ENCODE measurements around the gene CAPN7.

Gene CAPN7

DNA sequence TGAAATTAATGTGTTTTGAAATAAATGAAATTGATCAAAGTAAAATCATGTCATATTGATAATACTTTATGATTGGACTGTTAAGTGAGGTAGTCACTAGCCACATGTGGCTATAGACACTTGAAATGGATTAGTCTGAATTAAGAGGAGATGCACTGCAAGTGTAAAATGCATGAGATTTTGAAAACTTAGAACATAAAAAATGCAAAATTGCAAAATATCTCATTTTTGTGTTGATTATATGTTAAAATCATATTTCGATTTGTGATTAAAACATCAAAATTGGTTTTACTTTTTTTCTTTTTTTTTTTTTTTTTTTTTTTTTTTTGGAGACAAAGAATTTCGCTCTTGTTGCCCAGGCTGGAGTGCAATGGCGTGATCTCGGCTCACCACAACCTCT, 23.2 kb downstream of the CAPN7 start:
- Histone ChIP-seq H3K9me3 (no peaks in the 10 kb centered on the region), H3K27me3 (no peaks in the 10 kb centered on the region), H3K4me3 (ENCODE audit: low read depth in 1 of 2, low read length in 1 of 2) (no peak overlapping the region), H3K36me3 (peaks cover 71% of the 10 kb centered on the region), H3K27ac (no peak overlapping the region), H3K4me1 (ENCODE audit: control insufficient read depth in 1 of 2, insufficient read depth in 1 of 2, low read depth in 1 of 2, low read length in 1 of 2) (no peaks in the 10 kb centered on the region)
- TF ChIP-seq, protein P1, sequence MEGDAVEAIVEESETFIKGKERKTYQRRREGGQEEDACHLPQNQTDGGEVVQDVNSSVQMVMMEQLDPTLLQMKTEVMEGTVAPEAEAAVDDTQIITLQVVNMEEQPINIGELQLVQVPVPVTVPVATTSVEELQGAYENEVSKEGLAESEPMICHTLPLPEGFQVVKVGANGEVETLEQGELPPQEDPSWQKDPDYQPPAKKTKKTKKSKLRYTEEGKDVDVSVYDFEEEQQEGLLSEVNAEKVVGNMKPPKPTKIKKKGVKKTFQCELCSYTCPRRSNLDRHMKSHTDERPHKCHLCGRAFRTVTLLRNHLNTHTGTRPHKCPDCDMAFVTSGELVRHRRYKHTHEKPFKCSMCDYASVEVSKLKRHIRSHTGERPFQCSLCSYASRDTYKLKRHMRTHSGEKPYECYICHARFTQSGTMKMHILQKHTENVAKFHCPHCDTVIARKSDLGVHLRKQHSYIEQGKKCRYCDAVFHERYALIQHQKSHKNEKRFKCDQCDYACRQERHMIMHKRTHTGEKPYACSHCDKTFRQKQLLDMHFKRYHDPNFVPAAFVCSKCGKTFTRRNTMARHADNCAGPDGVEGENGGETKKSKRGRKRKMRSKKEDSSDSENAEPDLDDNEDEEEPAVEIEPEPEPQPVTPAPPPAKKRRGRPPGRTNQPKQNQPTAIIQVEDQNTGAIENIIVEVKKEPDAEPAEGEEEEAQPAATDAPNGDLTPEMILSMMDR (IDR thresholded peaks at IDR 0.05): no peak

DNA sequence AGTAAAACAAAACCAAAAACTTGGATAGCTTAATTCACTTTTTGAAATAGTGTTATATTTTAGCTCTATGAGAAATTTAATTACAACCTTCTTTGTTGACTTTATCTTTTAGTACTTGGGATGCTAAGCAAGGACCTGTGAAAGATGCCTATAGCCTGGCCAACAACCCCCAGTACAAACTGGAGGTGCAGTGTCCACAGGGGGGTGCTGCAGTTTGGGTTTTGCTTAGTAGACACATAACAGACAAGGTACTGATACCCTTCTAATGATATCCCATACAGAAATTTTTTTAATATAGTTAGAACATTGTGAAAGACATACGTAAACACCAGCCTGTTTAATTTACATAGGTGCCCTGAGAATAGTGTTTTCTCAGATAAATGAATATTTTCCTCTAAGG, 35.3 kb downstream of the CAPN7 start:
- Histone ChIP-seq H3K36me3 (peaks cover 85% of the 10 kb centered on the region), H3K9me3 (no peaks in the 10 kb centered on the region), H3K4me1 (ENCODE audit: control insufficient read depth in 1 of 2, insufficient read depth in 1 of 2, low read depth in 1 of 2, low read length in 1 of 2) (no peaks in the 10 kb centered on the region), H3K27me3 (no peaks in the 10 kb centered on the region), H3K27ac (no peak overlapping the region), H3K4me3 (ENCODE audit: low read depth in 1 of 2, low read length in 1 of 2) (no peak overlapping the region)
- TF ChIP-seq, protein P1 (IDR thresholded peaks at IDR 0.05): no peak

DNA sequence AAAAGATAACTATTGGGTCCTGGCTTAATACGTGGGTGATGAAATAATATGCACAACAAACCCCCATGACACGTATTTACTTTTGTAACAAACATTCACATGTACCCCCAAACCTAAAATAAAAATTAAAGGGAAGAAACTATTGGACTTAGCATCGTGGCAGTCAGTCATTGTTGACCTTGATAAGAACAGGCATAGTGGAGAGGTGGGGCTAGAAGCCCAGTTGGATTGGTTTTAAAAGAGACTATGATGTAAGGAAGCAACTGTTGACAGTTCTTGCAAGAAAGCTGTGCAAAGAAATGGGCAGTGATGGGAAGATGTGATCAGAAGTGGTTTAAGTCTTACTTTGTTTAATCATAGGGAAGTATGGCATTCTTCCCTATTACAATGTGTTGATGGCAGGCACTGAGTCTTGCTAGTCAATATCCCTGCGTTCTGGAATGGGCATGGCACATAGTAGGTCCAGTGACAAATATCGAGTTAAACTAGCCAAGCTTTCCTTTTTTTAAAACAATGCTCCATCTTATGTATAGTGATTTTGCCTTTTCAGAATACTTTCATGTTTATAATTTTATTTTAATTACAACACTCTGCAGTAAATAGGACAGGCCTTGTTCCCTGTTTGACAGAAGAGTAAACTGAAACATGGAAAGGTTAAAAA, 37.9 kb downstream of the CAPN7 start:
- TF ChIP-seq, protein P1 (IDR thresholded peaks at IDR 0.05): no peak
- Histone ChIP-seq H3K4me1 (ENCODE audit: control insufficient read depth in 1 of 2, insufficient read depth in 1 of 2, low read depth in 1 of 2, low read length in 1 of 2) (no peaks in the 10 kb centered on the region), H3K36me3 (peaks cover 89% of the 10 kb centered on the region), H3K4me3 (ENCODE audit: low read depth in 1 of 2, low read length in 1 of 2) (no peak overlapping the region), H3K27ac (no peak overlapping the region), H3K9me3 (no peaks in the 10 kb centered on the region), H3K27me3 (no peaks in the 10 kb centered on the region)

DNA sequence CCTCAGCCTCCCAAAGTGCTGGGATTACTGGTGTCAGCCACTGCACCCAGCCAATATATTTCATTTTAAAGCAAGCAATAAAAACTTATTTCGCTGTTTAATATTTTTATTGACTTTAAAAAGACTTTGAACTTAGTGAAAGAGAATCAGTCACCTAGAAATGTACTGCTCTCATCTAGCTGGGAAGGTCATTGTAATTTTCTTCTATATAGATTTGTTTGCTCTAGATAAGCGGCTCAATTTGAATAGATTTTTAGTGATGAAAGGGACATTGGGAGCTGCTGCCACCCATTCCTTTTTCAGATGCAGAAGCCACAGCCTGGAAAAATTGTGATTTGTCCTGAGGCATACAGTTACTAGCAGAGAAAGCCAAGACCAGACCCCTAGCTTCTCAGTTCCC, 40.1 kb downstream of the CAPN7 start:
- TF ChIP-seq, protein P1 (IDR thresholded peaks at IDR 0.05): no peak
- Histone ChIP-seq H3K4me1 (ENCODE audit: control insufficient read depth in 1 of 2, insufficient read depth in 1 of 2, low read depth in 1 of 2, low read length in 1 of 2) (no peaks in the 10 kb centered on the region), H3K4me3 (ENCODE audit: low read depth in 1 of 2, low read length in 1 of 2) (no peak overlapping the region), H3K9me3 (no peaks in the 10 kb centered on the region), H3K27me3 (no peaks in the 10 kb centered on the region), H3K27ac (no peak overlapping the region), H3K36me3 (peaks cover 85% of the 10 kb centered on the region)

DNA sequence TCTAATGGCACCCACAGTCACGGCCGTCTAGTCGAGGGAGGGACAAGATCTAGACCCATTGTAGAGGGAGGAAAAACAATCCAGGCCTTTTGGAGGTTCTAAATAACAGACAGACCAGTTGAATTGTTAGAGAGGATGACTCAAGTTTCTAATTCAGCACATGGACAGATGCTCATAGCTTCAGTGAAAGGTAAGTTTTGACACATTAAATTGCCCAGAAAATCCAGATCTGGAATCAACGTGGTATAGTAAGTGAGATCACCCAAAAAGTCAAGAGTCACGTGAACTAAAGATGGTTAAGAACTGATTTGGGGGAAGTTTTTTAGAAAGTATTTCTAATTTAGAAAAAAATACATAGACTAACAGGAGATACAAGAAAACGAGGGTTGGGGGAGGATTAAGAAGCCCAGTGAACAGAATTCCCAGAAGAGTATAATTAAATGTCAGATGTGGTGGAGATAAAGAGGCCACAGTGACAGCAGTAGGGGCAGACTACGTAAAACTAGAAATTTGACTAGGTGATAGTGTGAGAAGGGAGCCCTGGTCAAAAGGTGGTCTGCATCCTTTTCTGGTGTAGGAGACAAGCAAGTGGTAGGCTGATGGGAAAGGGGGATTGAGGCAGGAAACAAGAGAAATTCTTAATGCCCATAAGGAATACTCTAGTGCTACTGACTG, 47.1 kb downstream of the CAPN7 start:
- Histone ChIP-seq H3K36me3 (peaks cover 92% of the 10 kb centered on the region), H3K4me1 (ENCODE audit: control insufficient read depth in 1 of 2, insufficient read depth in 1 of 2, low read depth in 1 of 2, low read length in 1 of 2) (no peaks in the 10 kb centered on the region), H3K9me3 (no peaks in the 10 kb centered on the region), H3K27me3 (no peaks in the 10 kb centered on the region), H3K27ac (no peak overlapping the region), H3K4me3 (ENCODE audit: low read depth in 1 of 2, low read length in 1 of 2) (no peak overlapping the region)
- TF ChIP-seq, protein P1 (IDR thresholded peaks at IDR 0.05): no peak

Data from neutrophil (primary cell).